Renal cortical epithelial cell (primary cell): ENCODE results near the gene TMEM259. TPM values are rescaled to one million over a fixed set of nuclear protein-coding genes. Genes with fewer than 3 reads are reported as not detected.
"Not testable (repeated sequence)": the region's sequence is repeated elsewhere in the genome, so short reads cannot be mapped to it uniquely, and the experiment has no call there.

Experiments used
- DNase-seq: peaks from one replicate; pipeline ENCODE4 v3.0.0-alpha.2; 2011; ENCODE audit warnings: low read depth
- total RNA-seq: library from RNA; depleted of rRNA; stranded (reverse); fragments of >200 nt; gene quantifications from 2 replicates; pipeline ENCODE4 v1.2.3, GENCODE V29; 2014

Gene TMEM259
- total RNA-seq, 1 donor from 2014 or later: 114 TPM

- DNase-seq: peak; percentile 79
These were observed 19.8 kb upstream of the TMEM259 start for GRCh38 chr19:1040476-1041271.

- DNase-seq: peak; percentile 89
These were observed 18.9 kb upstream of the TMEM259 start, which contains the start of gene ABCA7 for GRCh38 chr19:1039646-1040475. Gene ABCA7, plus strand, starts transcription at chr19:1040107. Its CDS starts 1,255 bp downstream, at chr19:1041362.

GRCh38 chr19:1038978-1039645 lies 18.2 kb upstream of the TMEM259 start:
- no peak for DNase-seq

- no peak for DNase-seq
These were observed 16.7 kb upstream of the TMEM259 start for GRCh38 chr19:1037621-1038064.

- no peak for DNase-seq
These were observed 15.2 kb upstream of the TMEM259 start for GRCh38 chr19:1035998-1036621.

- DNase-seq: no peak
These were observed 11.4 kb upstream of the TMEM259 start for GRCh38 chr19:1032264-1032867.

- peak; percentile 78 for DNase-seq
These were observed 7.4 kb upstream of the TMEM259 start for GRCh38 chr19:1028062-1028926.

- no peak for DNase-seq
These were observed 6.7 kb upstream of the TMEM259 start for GRCh38 chr19:1027650-1028061.

GRCh38 chr19:1026783-1027649 lies 6.1 kb upstream of the TMEM259 start:
- no peak for DNase-seq

GRCh38 chr19:1025960-1026782 lies 5.2 kb upstream of the TMEM259 start, which contains the start of gene CNN2:
Gene CNN2, plus strand, starts transcription at chr19:1026608. Its CDS starts 54 bp downstream, at chr19:1026662.
- peak; percentile 35 for DNase-seq

- not testable (repeated sequence) for DNase-seq
These were observed 4.2 kb upstream of the TMEM259 start for GRCh38 chr19:1025080-1025479.

- DNase-seq: not testable (repeated sequence)
These were observed 2.9 kb upstream of the TMEM259 start for GRCh38 chr19:1023883-1024188.

- no peak for DNase-seq
These were observed 699 bp downstream of the TMEM259 start for GRCh38 chr19:1019980-1020867.

- no peak for DNase-seq
These were observed 1.3 kb downstream of the TMEM259 start for GRCh38 chr19:1019616-1019961.

GRCh38 chr19:1018932-1019615 lies 1.8 kb downstream of the TMEM259 start:
- DNase-seq: no peak

GRCh38 chr19:1018393-1018792 lies 2.5 kb downstream of the TMEM259 start:
- DNase-seq: no peak

- no peak for DNase-seq
These were observed 3.0 kb downstream of the TMEM259 start for GRCh38 chr19:1017906-1018305.
